ENCODE measurements around the gene EXOSC7. TPM values are rescaled to one million over a fixed set of nuclear protein-coding genes. Genes with fewer than 3 reads are reported as not detected.

EXOSC7 gene
- polyA plus RNA-seq, 1 donor (not counting 4 experiments of a cell fraction or from before 2014, with no cell fraction given) = 94.4 TPM

DNA sequence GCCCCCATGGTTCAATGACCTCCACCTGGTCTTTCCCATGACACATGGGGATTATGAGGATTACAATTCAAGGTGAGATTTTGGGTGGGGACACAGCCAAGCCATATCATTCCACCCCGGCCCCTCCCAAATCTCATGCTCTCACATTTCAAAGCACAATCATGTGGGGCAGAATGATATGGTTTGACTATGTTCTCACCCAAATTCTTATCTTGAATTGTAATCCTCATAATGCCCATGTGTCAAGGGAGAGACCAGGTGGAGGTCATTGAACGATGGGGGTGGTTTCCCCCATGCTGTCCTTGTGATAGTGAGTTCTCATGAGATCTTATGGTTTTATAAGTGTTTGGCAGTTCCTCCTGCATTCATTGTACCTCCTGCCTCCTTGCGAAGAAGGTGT, 47.6 kb downstream of the EXOSC7 start:
- TF ChIP-seq, protein P1, sequence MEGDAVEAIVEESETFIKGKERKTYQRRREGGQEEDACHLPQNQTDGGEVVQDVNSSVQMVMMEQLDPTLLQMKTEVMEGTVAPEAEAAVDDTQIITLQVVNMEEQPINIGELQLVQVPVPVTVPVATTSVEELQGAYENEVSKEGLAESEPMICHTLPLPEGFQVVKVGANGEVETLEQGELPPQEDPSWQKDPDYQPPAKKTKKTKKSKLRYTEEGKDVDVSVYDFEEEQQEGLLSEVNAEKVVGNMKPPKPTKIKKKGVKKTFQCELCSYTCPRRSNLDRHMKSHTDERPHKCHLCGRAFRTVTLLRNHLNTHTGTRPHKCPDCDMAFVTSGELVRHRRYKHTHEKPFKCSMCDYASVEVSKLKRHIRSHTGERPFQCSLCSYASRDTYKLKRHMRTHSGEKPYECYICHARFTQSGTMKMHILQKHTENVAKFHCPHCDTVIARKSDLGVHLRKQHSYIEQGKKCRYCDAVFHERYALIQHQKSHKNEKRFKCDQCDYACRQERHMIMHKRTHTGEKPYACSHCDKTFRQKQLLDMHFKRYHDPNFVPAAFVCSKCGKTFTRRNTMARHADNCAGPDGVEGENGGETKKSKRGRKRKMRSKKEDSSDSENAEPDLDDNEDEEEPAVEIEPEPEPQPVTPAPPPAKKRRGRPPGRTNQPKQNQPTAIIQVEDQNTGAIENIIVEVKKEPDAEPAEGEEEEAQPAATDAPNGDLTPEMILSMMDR (optimal IDR thresholded peaks at IDR 0.05 in 1 of 3, IDR thresholded peaks at IDR 0.05 in 1 of 3, conservative IDR thresholded peaks at IDR 0.05 in 1 of 3; ENCODE audit: extremely low read depth in 1 of 3, insufficient read depth in 2 of 3, low read length in 3 of 3) = no peak
- no peak for TF ChIP-seq EZH2 (IDR thresholded peaks at IDR 0.05; ENCODE audit: low read length)
- H3K9me1 ChIP-seq (ENCODE audit: control insufficient read depth, extremely low read depth, insufficient read depth, low read length) = no peaks in the 10 kb centered on the region
- FAIRE-seq = no peak
- H2AFZ ChIP-seq (ENCODE audit: control insufficient read depth, low read length) = no peak overlapping the region
- H3K27me3 ChIP-seq (ENCODE audit: control insufficient read depth, extremely low read depth, insufficient read depth, low read length) = no peaks in the 10 kb centered on the region
- H3K4me1 ChIP-seq (ENCODE audit: control insufficient read depth, extremely low read depth, insufficient read depth, low read length) = peaks cover 4% of the 10 kb centered on the region
- dilution Hi-C loops (cut with MboI; ENCODE audit: extremely low pct_ligation_motif_present, low sequenced_read_pairs) = no loop called here
- H3K9ac ChIP-seq (ENCODE audit: control insufficient read depth, extremely low read depth, insufficient read depth, low read length) = no peak overlapping the region
- H4K20me1 ChIP-seq (ENCODE audit: control insufficient read depth, extremely low read depth, insufficient read depth, low read length) = no peaks in the 10 kb centered on the region
- H3K4me3 ChIP-seq (ENCODE audit: control insufficient read depth in 2 of 3, extremely low read depth in 1 of 3, insufficient read depth in 2 of 3, low read depth in 1 of 3, low read length in 3 of 3) = no peak overlapping the region
- H3K79me2 ChIP-seq (ENCODE audit: control insufficient read depth, insufficient read depth, low read length) = no peaks in the 10 kb centered on the region
- no peak for DNase-seq (ENCODE audit: low read depth, low spot score)
- H3K9me3 ChIP-seq (ENCODE audit: control insufficient read depth, low read depth, low read length) = no peaks in the 10 kb centered on the region
- H3K36me3 ChIP-seq (ENCODE audit: control insufficient read depth in 2 of 2, extremely low read depth in 1 of 2, insufficient read depth in 2 of 2, low read length in 2 of 2) = no peaks in the 10 kb centered on the region
- no peak overlapping the region for H3K27ac ChIP-seq (ENCODE audit: control insufficient read depth, insufficient read depth, low read length)
- no peak overlapping the region for H3K4me2 ChIP-seq (ENCODE audit: control insufficient read depth, extremely low read depth, insufficient read depth, low read depth, low read length)

DNA sequence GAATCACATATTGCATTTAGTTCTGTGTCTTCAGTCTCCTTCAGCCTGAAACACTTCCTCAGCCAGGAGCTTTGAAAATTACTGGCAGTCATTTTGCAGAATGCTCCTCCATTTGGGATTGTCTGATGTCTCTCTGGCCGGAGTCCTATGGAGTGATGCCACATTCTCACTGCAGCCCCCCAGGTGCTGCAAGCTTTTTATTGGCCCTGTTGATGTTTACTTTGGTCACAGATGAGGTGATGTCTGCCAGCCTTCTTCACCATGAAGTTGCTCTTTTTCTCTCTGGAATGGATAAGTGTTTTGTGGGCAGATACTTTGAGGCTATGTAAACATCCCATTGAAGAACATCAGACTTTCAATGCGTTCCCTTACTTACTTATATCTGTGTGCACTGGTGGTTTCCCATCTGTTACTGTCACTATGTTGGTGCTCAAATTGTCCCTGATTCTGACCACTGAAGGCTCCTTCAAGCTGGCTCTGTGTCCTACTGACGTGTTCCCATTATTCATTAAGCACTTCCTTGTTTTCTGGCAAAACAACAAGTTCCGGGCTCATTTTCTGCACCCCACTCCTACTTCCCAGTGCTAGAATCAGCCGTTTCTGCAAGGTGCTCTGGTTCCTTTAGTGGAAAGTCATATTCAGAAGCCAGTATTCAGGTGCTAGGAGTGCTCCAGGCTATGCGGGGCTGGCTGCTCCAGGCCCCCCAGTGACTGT, 48.7 kb downstream of the EXOSC7 start:
- dilution Hi-C loops (cut with MboI; ENCODE audit: extremely low pct_ligation_motif_present, low sequenced_read_pairs) = no loop called here
- no peaks in the 10 kb centered on the region for H4K20me1 ChIP-seq (ENCODE audit: control insufficient read depth, extremely low read depth, insufficient read depth, low read length)
- FAIRE-seq (no peak), DNase-seq (ENCODE audit: low read depth, low spot score) (no peak)
- no peaks in the 10 kb centered on the region for H3K79me2 ChIP-seq (ENCODE audit: control insufficient read depth, insufficient read depth, low read length)
- peaks cover 7% of the 10 kb centered on the region for H3K4me1 ChIP-seq (ENCODE audit: control insufficient read depth, extremely low read depth, insufficient read depth, low read length)
- no peak overlapping the region for H3K4me3 ChIP-seq (ENCODE audit: control insufficient read depth in 2 of 3, extremely low read depth in 1 of 3, insufficient read depth in 2 of 3, low read depth in 1 of 3, low read length in 3 of 3)
- H3K9me3 ChIP-seq (ENCODE audit: control insufficient read depth, low read depth, low read length) = no peaks in the 10 kb centered on the region
- TF ChIP-seq EZH2 (IDR thresholded peaks at IDR 0.05; ENCODE audit: low read length) = no peak
- TF ChIP-seq, protein P1 (optimal IDR thresholded peaks at IDR 0.05 in 1 of 3, IDR thresholded peaks at IDR 0.05 in 1 of 3, conservative IDR thresholded peaks at IDR 0.05 in 1 of 3; ENCODE audit: extremely low read depth in 1 of 3, insufficient read depth in 2 of 3, low read length in 3 of 3) = no peak
- no peaks in the 10 kb centered on the region for H3K27me3 ChIP-seq (ENCODE audit: control insufficient read depth, extremely low read depth, insufficient read depth, low read length)
- no peak overlapping the region for H3K27ac ChIP-seq (ENCODE audit: control insufficient read depth, insufficient read depth, low read length)
- no peak overlapping the region for H3K4me2 ChIP-seq (ENCODE audit: control insufficient read depth, extremely low read depth, insufficient read depth, low read depth, low read length)
- no peaks in the 10 kb centered on the region for H3K9me1 ChIP-seq (ENCODE audit: control insufficient read depth, extremely low read depth, insufficient read depth, low read length)
- no peaks in the 10 kb centered on the region for H3K36me3 ChIP-seq (ENCODE audit: control insufficient read depth in 2 of 2, extremely low read depth in 1 of 2, insufficient read depth in 2 of 2, low read length in 2 of 2)
- no peak overlapping the region for H2AFZ ChIP-seq (ENCODE audit: control insufficient read depth, low read length)
- no peak overlapping the region for H3K9ac ChIP-seq (ENCODE audit: control insufficient read depth, extremely low read depth, insufficient read depth, low read length)

Data from keratinocyte (primary cell).